ENCODE measurements around the gene NIN. TPM values are rescaled to one million over a fixed set of nuclear protein-coding genes. Genes with fewer than 3 reads are reported as not detected.
"Not testable (repeated sequence)": the region's sequence is repeated elsewhere in the genome, so short reads cannot be mapped to it uniquely, and the experiment has no call there.

The NIN gene
- polyA plus RNA-seq, 1 donor from 2014 or later, result 47.6 TPM

- H2AFZ ChIP-seq (ENCODE audit: low read depth, low read length), result no peak overlapping the region
- no peaks in the 10 kb centered on the region for H3K27me3 ChIP-seq (ENCODE audit: insufficient read depth, low read depth, low read length)
- TF ChIP-seq POLR2AphosphoS5 (IDR thresholded peaks at IDR 0.05), result no peak
- TF ChIP-seq SMC3 (conservative IDR thresholded peaks at IDR 0.05; ENCODE audit: poor library complexity), result no peak
- TF ChIP-seq MXI1 (conservative IDR thresholded peaks at IDR 0.05; ENCODE audit: poor library complexity, severe bottlenecking), result no peak
- TF ChIP-seq, protein P1, sequence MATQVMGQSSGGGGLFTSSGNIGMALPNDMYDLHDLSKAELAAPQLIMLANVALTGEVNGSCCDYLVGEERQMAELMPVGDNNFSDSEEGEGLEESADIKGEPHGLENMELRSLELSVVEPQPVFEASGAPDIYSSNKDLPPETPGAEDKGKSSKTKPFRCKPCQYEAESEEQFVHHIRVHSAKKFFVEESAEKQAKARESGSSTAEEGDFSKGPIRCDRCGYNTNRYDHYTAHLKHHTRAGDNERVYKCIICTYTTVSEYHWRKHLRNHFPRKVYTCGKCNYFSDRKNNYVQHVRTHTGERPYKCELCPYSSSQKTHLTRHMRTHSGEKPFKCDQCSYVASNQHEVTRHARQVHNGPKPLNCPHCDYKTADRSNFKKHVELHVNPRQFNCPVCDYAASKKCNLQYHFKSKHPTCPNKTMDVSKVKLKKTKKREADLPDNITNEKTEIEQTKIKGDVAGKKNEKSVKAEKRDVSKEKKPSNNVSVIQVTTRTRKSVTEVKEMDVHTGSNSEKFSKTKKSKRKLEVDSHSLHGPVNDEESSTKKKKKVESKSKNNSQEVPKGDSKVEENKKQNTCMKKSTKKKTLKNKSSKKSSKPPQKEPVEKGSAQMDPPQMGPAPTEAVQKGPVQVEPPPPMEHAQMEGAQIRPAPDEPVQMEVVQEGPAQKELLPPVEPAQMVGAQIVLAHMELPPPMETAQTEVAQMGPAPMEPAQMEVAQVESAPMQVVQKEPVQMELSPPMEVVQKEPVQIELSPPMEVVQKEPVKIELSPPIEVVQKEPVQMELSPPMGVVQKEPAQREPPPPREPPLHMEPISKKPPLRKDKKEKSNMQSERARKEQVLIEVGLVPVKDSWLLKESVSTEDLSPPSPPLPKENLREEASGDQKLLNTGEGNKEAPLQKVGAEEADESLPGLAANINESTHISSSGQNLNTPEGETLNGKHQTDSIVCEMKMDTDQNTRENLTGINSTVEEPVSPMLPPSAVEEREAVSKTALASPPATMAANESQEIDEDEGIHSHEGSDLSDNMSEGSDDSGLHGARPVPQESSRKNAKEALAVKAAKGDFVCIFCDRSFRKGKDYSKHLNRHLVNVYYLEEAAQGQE (IDR thresholded peaks at IDR 0.05; ENCODE audit: borderline replicate concordance), result no peak
- no peak for TF ChIP-seq CTCF (IDR thresholded peaks at IDR 0.05; ENCODE audit: poor library complexity, severe bottlenecking)
- TF ChIP-seq RAD21 (conservative IDR thresholded peaks at IDR 0.05), result no peak
- TF ChIP-seq EZH2 (IDR thresholded peaks at IDR 0.05; ENCODE audit: borderline replicate concordance, insufficient read depth, low read length, poor library complexity, severe bottlenecking), result no peak
- TF ChIP-seq TAF1 (IDR thresholded peaks at IDR 0.05; ENCODE audit: low read depth), result no peak
- TF ChIP-seq EP300 (conservative IDR thresholded peaks at IDR 0.05; ENCODE audit: poor library complexity, severe bottlenecking), result no peak
- H3K9me2 ChIP-seq (ENCODE audit: insufficient read depth, low read length), result no peaks in the 10 kb centered on the region
- no peak overlapping the region for H3K4me2 ChIP-seq (ENCODE audit: low read length)
- no peaks in the 10 kb centered on the region for H3K9me3 ChIP-seq (ENCODE audit: low read length)
- H3K9ac ChIP-seq (ENCODE audit: low read length), result no peak overlapping the region
- H3K27ac ChIP-seq (ENCODE audit: low read length), result no peak overlapping the region
- H3K36me3 ChIP-seq (ENCODE audit: insufficient read depth, low read length), result peaks cover 3% of the 10 kb centered on the region
- no peaks in the 10 kb centered on the region for H4K20me1 ChIP-seq (ENCODE audit: insufficient read depth)
- H3K79me2 ChIP-seq (replicated peaks; ENCODE audit: insufficient read depth, low read length), result peaks cover 94% of the 10 kb centered on the region
- peak overlapping the region; percentile 7 for H3K4me3 ChIP-seq (ENCODE audit: low read length)
- no peaks in the 10 kb centered on the region for H3F3A ChIP-seq (ENCODE audit: insufficient read depth, low read length, poor library complexity, severe bottlenecking)
Observed at GRCh38 chr14:50820786-50821509, 10.0 kb downstream of the NIN start.

- H3K9me2 ChIP-seq (ENCODE audit: insufficient read depth, low read length); H3F3A ChIP-seq (ENCODE audit: insufficient read depth, low read length, poor library complexity, severe bottlenecking); H3K4me3 ChIP-seq (ENCODE audit: low read length); H3K9ac ChIP-seq (ENCODE audit: low read length); H4K20me1 ChIP-seq (ENCODE audit: insufficient read depth); H2AFZ ChIP-seq (ENCODE audit: low read depth, low read length); H3K27me3 ChIP-seq (ENCODE audit: insufficient read depth, low read depth, low read length); H3K4me2 ChIP-seq (ENCODE audit: low read length); H3K9me3 ChIP-seq (ENCODE audit: low read length); H3K36me3 ChIP-seq (ENCODE audit: insufficient read depth, low read length): not testable (repeated sequence)
- H3K79me2 ChIP-seq (replicated peaks; ENCODE audit: insufficient read depth, low read length), result peaks cover 89% of the 10 kb centered on the region
- peak overlapping the region; percentile 1 for H3K27ac ChIP-seq (ENCODE audit: low read length)
Observed at GRCh38 chr14:50819303-50819702, 11.7 kb downstream of the NIN start.
